ENCODE data around the gene PLAC1.

PLAC1 gene

GRCh38 chrX:134633832-134634231, 24.4 kb downstream of the PLAC1 start:
- Mint-ChIP-seq H3K27ac (no peak overlapping the region), H3K4me1 (peaks cover 42% of the 10 kb centered on the region), H3K27me3 (ENCODE audit: low read depth, poor library complexity) (peaks cover 6% of the 10 kb centered on the region), H3K36me3 (ENCODE audit: low read depth) (no peaks in the 10 kb centered on the region), H3K9me3 (peaks cover 43% of the 10 kb centered on the region), H3K4me3 (no peak overlapping the region)
- no peak for DNase-seq
- no peak for TF ChIP-seq CTCF (IDR thresholded peaks at IDR 0.05)

- no peak for TF ChIP-seq CTCF (IDR thresholded peaks at IDR 0.05)
Measured at GRCh38 chrX:134633394-134633793, 24.9 kb downstream of the PLAC1 start.

GRCh38 chrX:134632355-134632754, 25.9 kb downstream of the PLAC1 start:
- Mint-ChIP-seq H3K36me3 (ENCODE audit: low read depth) (no peaks in the 10 kb centered on the region), H3K27ac (no peak overlapping the region), H3K9me3 (peaks cover 47% of the 10 kb centered on the region), H3K4me1 (peaks cover 38% of the 10 kb centered on the region), H3K4me3 (no peak overlapping the region), H3K27me3 (ENCODE audit: low read depth, poor library complexity) (peaks cover 9% of the 10 kb centered on the region)
- no peak for DNase-seq
- TF ChIP-seq CTCF (IDR thresholded peaks at IDR 0.05) = no peak

More at GRCh38 chrX:134633394-134633793, 24.9 kb downstream of the PLAC1 start:
- Mint-ChIP-seq H3K4me3 (no peak overlapping the region), H3K9me3 (peaks cover 43% of the 10 kb centered on the region), H3K4me1 (peaks cover 38% of the 10 kb centered on the region), H3K27me3 (ENCODE audit: low read depth, poor library complexity) (peaks cover 5% of the 10 kb centered on the region), H3K36me3 (ENCODE audit: low read depth) (no peaks in the 10 kb centered on the region), H3K27ac (no peak overlapping the region)
- DNase-seq = no peak

- Mint-ChIP-seq H3K27me3 (ENCODE audit: low read depth, poor library complexity) (peaks cover 9% of the 10 kb centered on the region), H3K27ac (peak overlapping the region; percentile 84), H3K4me1 (peaks cover 32% of the 10 kb centered on the region), H3K4me3 (no peak overlapping the region), H3K9me3 (peaks cover 46% of the 10 kb centered on the region), H3K36me3 (ENCODE audit: low read depth) (no peaks in the 10 kb centered on the region)
- no peak for TF ChIP-seq CTCF (IDR thresholded peaks at IDR 0.05)
- DNase-seq = no peak
Measured at GRCh38 chrX:134631426-134632346, 26.6 kb downstream of the PLAC1 start.

GRCh38 chrX:134628663-134629062, 29.6 kb downstream of the PLAC1 start:
- no peak for DNase-seq
- H3K4me1 Mint-ChIP-seq = peaks cover 18% of the 10 kb centered on the region
- no peak for TF ChIP-seq CTCF (IDR thresholded peaks at IDR 0.05)
- H3K4me3 Mint-ChIP-seq = no peak overlapping the region
- H3K27ac Mint-ChIP-seq = no peak overlapping the region
- H3K9me3 Mint-ChIP-seq = peaks cover 34% of the 10 kb centered on the region
- H3K27me3 Mint-ChIP-seq (ENCODE audit: low read depth, poor library complexity) = peaks cover 10% of the 10 kb centered on the region
- H3K36me3 Mint-ChIP-seq (ENCODE audit: low read depth) = no peaks in the 10 kb centered on the region

- no peaks in the 10 kb centered on the region for H3K36me3 Mint-ChIP-seq (ENCODE audit: low read depth)
- DNase-seq = no peak
- H3K4me1 Mint-ChIP-seq = peaks cover 17% of the 10 kb centered on the region
- peaks cover 30% of the 10 kb centered on the region for H3K9me3 Mint-ChIP-seq
- no peak for TF ChIP-seq CTCF (IDR thresholded peaks at IDR 0.05)
- no peak overlapping the region for H3K4me3 Mint-ChIP-seq
- H3K27me3 Mint-ChIP-seq (ENCODE audit: low read depth, poor library complexity) = peaks cover 10% of the 10 kb centered on the region
- H3K27ac Mint-ChIP-seq = no peak overlapping the region
Measured at GRCh38 chrX:134626434-134626833, 31.8 kb downstream of the PLAC1 start.

Measured in nephron progenitor cell (in vitro differentiated cells).